ENCODE data around the gene TMEM238.

DNA sequence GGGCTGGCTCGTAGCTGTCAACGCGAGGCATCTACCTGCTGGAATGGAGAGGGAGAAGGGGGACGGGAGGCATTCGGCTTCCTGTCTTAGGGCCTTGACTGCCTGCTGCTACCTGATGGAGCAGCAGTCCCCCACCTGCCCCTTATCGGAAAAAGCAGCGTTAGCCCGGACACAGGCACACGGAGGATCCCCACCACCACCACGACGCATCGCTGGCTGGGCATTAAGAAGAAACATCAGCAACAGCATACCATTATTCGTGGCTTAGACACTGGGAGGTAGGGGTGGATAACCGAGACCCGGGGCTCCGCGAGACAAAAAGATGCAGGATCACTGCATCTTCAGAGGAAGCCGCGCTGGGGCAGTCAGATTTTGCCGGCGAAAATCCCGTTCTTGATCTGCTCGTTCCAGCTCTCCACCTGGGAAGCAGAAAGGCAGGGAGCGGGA is 30.7 kb downstream of the TMEM238 start:
- TF ChIP-seq POLR2A (IDR thresholded peaks at IDR 0.05), result no peak
- TF ChIP-seq, protein P1, sequence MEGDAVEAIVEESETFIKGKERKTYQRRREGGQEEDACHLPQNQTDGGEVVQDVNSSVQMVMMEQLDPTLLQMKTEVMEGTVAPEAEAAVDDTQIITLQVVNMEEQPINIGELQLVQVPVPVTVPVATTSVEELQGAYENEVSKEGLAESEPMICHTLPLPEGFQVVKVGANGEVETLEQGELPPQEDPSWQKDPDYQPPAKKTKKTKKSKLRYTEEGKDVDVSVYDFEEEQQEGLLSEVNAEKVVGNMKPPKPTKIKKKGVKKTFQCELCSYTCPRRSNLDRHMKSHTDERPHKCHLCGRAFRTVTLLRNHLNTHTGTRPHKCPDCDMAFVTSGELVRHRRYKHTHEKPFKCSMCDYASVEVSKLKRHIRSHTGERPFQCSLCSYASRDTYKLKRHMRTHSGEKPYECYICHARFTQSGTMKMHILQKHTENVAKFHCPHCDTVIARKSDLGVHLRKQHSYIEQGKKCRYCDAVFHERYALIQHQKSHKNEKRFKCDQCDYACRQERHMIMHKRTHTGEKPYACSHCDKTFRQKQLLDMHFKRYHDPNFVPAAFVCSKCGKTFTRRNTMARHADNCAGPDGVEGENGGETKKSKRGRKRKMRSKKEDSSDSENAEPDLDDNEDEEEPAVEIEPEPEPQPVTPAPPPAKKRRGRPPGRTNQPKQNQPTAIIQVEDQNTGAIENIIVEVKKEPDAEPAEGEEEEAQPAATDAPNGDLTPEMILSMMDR (IDR thresholded peaks at IDR 0.05 in 8 of 11, conservative IDR thresholded peaks at IDR 0.05 in 3 of 11), result no peak

All from spleen (tissue), 7 donors.